ENCODE measurements around the gene CDH13.

GRCh38 chr16:83806036-83806435 lies 1179.3 kb downstream of the CDH13 start:
- TF ChIP-seq ZEB2 (tag by site-specific recombination; IDR thresholded peaks at IDR 0.05) (no peak), TRIM28 (IDR thresholded peaks at IDR 0.05; ENCODE audit: borderline replicate concordance, low read length) (no peak), ZNF274 (IDR thresholded peaks at IDR 0.05; ENCODE audit: low read length) (no peak), ZNF274 (tag by site-specific recombination; IDR thresholded peaks at IDR 0.05; ENCODE audit: borderline replicate concordance) (no peak), CTCF (tag by site-specific recombination; IDR thresholded peaks at IDR 0.05) (no peak), ZBTB48 (tag by site-specific recombination; IDR thresholded peaks at IDR 0.05) (no peak), ZNF23 (tag by site-specific recombination; IDR thresholded peaks at IDR 0.05; ENCODE audit: borderline replicate concordance) (no peak), ZNF169 (tag by site-specific recombination; IDR thresholded peaks at IDR 0.05) (no peak), ZNF292 (tag by site-specific recombination; IDR thresholded peaks at IDR 0.05; ENCODE audit: borderline replicate concordance, low read depth) (no peak), KLF8 (tag by site-specific recombination; IDR thresholded peaks at IDR 0.05) (no peak)
- TF ChIP-seq, protein P1, sequence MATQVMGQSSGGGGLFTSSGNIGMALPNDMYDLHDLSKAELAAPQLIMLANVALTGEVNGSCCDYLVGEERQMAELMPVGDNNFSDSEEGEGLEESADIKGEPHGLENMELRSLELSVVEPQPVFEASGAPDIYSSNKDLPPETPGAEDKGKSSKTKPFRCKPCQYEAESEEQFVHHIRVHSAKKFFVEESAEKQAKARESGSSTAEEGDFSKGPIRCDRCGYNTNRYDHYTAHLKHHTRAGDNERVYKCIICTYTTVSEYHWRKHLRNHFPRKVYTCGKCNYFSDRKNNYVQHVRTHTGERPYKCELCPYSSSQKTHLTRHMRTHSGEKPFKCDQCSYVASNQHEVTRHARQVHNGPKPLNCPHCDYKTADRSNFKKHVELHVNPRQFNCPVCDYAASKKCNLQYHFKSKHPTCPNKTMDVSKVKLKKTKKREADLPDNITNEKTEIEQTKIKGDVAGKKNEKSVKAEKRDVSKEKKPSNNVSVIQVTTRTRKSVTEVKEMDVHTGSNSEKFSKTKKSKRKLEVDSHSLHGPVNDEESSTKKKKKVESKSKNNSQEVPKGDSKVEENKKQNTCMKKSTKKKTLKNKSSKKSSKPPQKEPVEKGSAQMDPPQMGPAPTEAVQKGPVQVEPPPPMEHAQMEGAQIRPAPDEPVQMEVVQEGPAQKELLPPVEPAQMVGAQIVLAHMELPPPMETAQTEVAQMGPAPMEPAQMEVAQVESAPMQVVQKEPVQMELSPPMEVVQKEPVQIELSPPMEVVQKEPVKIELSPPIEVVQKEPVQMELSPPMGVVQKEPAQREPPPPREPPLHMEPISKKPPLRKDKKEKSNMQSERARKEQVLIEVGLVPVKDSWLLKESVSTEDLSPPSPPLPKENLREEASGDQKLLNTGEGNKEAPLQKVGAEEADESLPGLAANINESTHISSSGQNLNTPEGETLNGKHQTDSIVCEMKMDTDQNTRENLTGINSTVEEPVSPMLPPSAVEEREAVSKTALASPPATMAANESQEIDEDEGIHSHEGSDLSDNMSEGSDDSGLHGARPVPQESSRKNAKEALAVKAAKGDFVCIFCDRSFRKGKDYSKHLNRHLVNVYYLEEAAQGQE (tag by site-specific recombination; IDR thresholded peaks at IDR 0.05), result no peak

All from HEK293 (cell line).